Breast epithelium (tissue), 4 donors: ENCODE data around the gene SIN3B. TPM values are rescaled to one million over a fixed set of nuclear protein-coding genes. Genes with fewer than 3 reads are reported as not detected.
A peak's percentile ranks its signal among the peaks of the same experiment; 100 is the strongest.
"Not testable (repeated sequence)": the region's sequence is repeated elsewhere in the genome, so short reads cannot be mapped to it uniquely, and the experiment has no call there.

Experiments
- DNase-seq, 2 donors: peaks; one replicate each; pipeline ENCODE4 v3.0.0-alpha.2; 2019; ENCODE audit warnings: low spot score in 2 of 2
- H3K27ac ChIP-seq, 2 donors: fragments of 200-600 bp; sonication (generic) in 1 of 2; one replicate each; pipeline ENCODE4 v1.5.1; 2016 to 2019; ENCODE audit warnings: mild to moderate bottlenecking in 1 of 2
- H3K27me3 ChIP-seq, 2 donors: fragments of 200-600 bp; sonication (generic) in 1 of 2; one replicate each; pipeline versions ENCODE4 v1.5.1 to v1.6.0; 2017 to 2019; ENCODE audit warnings: control low read depth in 1 of 2, mild to moderate bottlenecking in 1 of 2
- H3K36me3 ChIP-seq: fragments of 200-600 bp; one replicate; pipeline ENCODE4 v1.5.1; 2019
- H3K4me1 ChIP-seq, 2 donors: fragments of 200-600 bp; sonication (generic); one replicate each; pipeline ENCODE4 v1.5.1; 2016 to 2019; ENCODE audit warnings: control low read depth in 1 of 2
- H3K4me3 ChIP-seq, 3 donors: fragments of 200-600 bp; sonication (generic); 1 replicate in 2 of 3; 2 replicates in 1 of 3; pipeline ENCODE4 v1.5.1; 2016 to 2019; ENCODE audit warnings: mild to moderate bottlenecking in 3 of 3, moderate library complexity in 2 of 3
- H3K9me3 ChIP-seq, 2 donors: fragments of 200-600 bp; sonication (generic) in 1 of 2; one replicate each; pipeline ENCODE4 v1.5.1; 2016 to 2019; ENCODE audit warnings: control low read depth in 1 of 2
- POLR2A ChIP-seq: fragments of 450-650 bp; IDR thresholded peaks from one replicate; pipeline ENCODE4 v1.6.1; 2016; ENCODE audit warnings: antibody characterized with exemption, mild to moderate bottlenecking, moderate library complexity
- POLR2AphosphoS5 ChIP-seq, 3 donors: sonication (generic); formaldehyde crosslinking; IDR thresholded peaks; one replicate each; pipeline ENCODE4 v1.6.1; 2017; ENCODE audit warnings: antibody characterized with exemption in 3 of 3
- intact Hi-C: fragments of 100-400 bp; cut with DNase I; formaldehyde crosslinking; loops from one replicate; pipeline ENCODE4 v1.15.1; 2023; ENCODE audit warnings: low total_unique reads
- total RNA-seq, 3 donors: library from RNA; depleted of rRNA; stranded (reverse); fragments of >200 nt; gene quantifications; one replicate each; pipeline ENCODE4 v1.1.0, GENCODE V29; 2016
- TF ChIP-seq, protein P1 (sequence below), 3 donors: fragments of 450-650 bp; IDR thresholded peaks; one replicate each; pipeline ENCODE4 v1.5.1; 2016 to 2017; ENCODE audit warnings: antibody characterized with exemption in 3 of 3, mild to moderate bottlenecking in 3 of 3, moderate library complexity in 3 of 3

Gene SIN3B
- total RNA-seq, 3 donors from 2014 or later = 43.2 to 88.5 (median 48.1) TPM

- Histone ChIP-seq H3K36me3 (peaks cover 21% of the 10 kb centered on the region), H3K9me3 (no peaks in the 10 kb centered on the region), H3K4me3 (no peak overlapping the region), H3K27me3 (no peaks in the 10 kb centered on the region), H3K4me1 (no peaks in the 10 kb centered on the region), H3K27ac (peak overlapping the region in 1 of 2 donors; percentile 71)
- intact Hi-C loops = no loop called here
- TF ChIP-seq, protein P1, sequence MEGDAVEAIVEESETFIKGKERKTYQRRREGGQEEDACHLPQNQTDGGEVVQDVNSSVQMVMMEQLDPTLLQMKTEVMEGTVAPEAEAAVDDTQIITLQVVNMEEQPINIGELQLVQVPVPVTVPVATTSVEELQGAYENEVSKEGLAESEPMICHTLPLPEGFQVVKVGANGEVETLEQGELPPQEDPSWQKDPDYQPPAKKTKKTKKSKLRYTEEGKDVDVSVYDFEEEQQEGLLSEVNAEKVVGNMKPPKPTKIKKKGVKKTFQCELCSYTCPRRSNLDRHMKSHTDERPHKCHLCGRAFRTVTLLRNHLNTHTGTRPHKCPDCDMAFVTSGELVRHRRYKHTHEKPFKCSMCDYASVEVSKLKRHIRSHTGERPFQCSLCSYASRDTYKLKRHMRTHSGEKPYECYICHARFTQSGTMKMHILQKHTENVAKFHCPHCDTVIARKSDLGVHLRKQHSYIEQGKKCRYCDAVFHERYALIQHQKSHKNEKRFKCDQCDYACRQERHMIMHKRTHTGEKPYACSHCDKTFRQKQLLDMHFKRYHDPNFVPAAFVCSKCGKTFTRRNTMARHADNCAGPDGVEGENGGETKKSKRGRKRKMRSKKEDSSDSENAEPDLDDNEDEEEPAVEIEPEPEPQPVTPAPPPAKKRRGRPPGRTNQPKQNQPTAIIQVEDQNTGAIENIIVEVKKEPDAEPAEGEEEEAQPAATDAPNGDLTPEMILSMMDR (IDR thresholded peaks at IDR 0.05) = no peak
- TF ChIP-seq POLR2A = no peak
- TF ChIP-seq POLR2AphosphoS5 (IDR thresholded peaks at IDR 0.05) = no peak
- no peak for DNase-seq
Observed at GRCh38 chr19:16872728-16873127, 43.5 kb downstream of the SIN3B start.

DNA sequence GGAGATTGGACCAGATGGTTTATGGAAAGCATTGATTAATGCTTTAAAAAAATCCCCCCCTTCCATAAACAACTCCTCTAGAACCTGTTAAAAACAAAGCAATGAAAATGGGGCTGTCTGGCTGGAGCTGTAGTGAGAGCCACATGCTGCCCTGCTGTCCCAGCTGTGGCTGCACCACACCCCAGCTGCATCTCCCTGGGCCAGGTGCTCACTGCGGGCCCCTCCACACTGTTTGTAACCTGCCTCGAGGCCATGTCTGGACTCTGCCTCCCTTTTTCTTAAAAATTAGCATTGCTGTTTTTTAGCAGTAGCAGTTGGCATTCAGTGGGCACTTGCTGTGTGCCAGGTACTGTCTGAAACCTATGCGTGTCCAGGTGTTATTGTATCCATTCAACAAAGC lies 44.4 kb downstream of the SIN3B start:
- TF ChIP-seq, protein P1 (IDR thresholded peaks at IDR 0.05) = no peak
- no peak for TF ChIP-seq POLR2AphosphoS5 (IDR thresholded peaks at IDR 0.05)
- no peak for TF ChIP-seq POLR2A
- Histone ChIP-seq H3K4me3 (no peak overlapping the region), H3K27me3 (no peaks in the 10 kb centered on the region), H3K9me3 (no peaks in the 10 kb centered on the region), H3K4me1 (no peaks in the 10 kb centered on the region), H3K36me3 (peaks cover 21% of the 10 kb centered on the region), H3K27ac (peak overlapping the region in 1 of 2 donors; percentile 71)
- DNase-seq = no peak
- intact Hi-C loops = no loop called here

DNA sequence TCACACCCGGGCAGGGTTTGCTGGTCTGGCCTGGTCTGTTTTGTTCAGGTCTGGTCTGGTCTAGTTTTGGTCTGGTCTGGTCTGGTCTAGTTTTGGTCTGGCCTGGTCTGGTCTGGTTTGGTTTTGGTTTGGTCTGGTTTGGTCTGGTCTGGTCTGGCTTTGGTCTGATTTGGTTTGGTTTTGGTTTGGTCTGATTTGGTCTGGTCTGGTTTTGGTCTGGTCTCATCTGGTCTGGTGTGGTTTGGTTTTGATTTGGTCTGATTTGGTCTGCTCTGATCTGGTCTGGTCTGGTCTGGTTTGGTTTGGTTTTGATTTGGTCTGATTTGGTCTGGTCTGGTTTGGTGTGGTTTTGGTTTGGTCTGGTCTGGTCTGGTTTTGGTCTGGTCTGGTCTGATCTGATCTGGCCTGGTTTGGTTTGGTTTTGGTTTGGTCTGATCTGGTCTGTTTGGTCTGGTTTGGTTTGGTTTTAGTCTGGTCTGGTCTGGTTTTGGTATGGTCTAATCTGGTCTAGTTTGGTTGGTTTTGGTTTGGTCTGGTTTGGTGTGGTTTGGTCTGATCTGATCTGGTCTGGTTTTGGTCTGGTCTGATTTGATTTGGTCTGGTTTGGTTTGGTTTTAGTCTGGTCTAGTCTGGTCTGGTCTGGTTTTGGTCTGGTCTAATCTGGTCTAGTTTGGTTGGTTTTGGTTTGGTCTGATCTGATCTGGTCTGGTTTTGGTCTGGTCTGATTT lies 45.2 kb downstream of the SIN3B start:
- intact Hi-C loops = no loop called here
- H3K36me3 ChIP-seq = peaks cover 20% of the 10 kb centered on the region
- no peaks in the 10 kb centered on the region for H3K9me3 ChIP-seq
- TF ChIP-seq POLR2A (no peak), POLR2AphosphoS5 (IDR thresholded peaks at IDR 0.05) (no peak)
- TF ChIP-seq, protein P1 (IDR thresholded peaks at IDR 0.05) = no peak
- peak overlapping the region in 1 of 2 donors; percentile 51 for H3K27ac ChIP-seq
- H3K27me3 ChIP-seq = no peaks in the 10 kb centered on the region
- H3K4me1 ChIP-seq = no peaks in the 10 kb centered on the region
- no peak for DNase-seq
- no peak overlapping the region for H3K4me3 ChIP-seq

DNA sequence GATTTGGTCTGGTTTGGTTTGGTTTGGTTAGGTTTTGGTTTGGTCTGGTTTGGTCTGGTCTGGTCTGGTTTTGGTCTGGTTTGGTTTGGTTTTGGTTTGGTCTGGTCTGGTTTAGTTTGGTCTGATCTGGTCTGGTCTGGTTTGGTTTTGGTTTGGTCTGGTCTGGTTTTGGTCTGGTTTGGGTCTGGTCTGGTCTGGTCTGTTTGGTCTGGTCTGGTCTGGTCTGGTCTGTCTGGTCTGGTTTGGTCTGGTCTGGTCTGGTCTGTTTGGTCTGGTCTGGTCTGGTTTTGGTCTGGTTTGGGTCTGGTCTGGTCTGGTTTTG lies 45.7 kb downstream of the SIN3B start:
- H3K4me1 ChIP-seq, intact Hi-C loops, DNase-seq, H3K4me3 ChIP-seq, H3K27me3 ChIP-seq, H3K9me3 ChIP-seq: not testable (repeated sequence)
- Histone ChIP-seq H3K27ac (peak overlapping the region in 1 of 2 donors; percentile 51), H3K36me3 (peaks cover 14% of the 10 kb centered on the region)

DNA sequence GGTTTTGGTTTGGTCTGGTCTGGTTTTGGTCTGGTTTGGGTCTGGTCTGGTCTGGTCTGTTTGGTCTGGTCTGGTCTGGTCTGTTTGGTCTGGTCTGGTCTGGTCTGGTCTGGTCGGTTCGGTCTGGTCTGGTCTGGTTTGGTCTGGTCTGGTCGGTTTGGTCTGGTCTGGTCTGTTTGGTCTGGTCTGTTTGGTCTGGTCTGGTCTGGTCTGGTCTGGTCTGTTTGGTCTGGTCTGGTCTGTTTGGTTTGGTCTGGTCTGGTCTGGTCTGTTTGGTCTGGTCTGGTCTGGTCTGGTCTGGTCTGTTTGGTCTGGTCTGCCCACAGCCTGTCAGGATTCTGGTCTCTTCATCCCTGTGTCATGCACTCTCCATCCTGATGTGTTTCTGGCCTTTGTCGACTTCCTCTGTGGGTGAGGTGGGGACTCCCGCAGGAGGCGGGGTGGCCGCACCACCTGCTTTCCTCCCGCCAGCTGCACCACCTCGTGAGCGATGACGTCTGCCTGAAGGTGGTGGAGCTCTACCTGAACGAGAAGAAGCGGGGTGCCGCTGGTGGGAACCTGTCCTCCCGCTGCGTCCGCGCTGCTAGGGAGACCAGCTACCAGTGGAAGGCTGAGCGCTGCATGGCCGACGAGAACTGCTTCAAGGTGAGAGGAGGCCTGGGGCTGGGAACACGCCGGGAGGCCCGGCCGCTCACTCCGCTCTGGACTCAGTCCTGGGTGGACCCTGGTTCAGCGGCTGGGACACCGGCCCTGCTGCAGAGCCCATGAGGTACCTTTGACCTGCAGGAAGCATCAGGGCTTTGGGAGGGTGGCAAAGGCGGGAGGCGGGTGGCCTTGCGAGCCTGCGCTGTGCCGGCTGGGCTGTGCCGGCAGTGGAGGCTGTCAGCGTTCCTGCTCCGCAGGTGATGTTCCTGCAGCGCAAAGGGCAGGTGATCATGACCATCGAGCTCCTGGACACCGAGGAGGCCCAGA lies 46.7 kb downstream of the SIN3B start:
- peak overlapping the region in 1 of 2 donors; percentile 51 for H3K27ac ChIP-seq
- TF ChIP-seq, protein P1 (IDR thresholded peaks at IDR 0.05) = no peak
- TF ChIP-seq POLR2A (no peak), POLR2AphosphoS5 (IDR thresholded peaks at IDR 0.05) (peak in 1 of 3 donors; percentile 12)
- peaks cover 12% of the 10 kb centered on the region for H3K36me3 ChIP-seq
- DNase-seq = no peak
- peaks cover 0 to 2% of the 10 kb centered on the region in 2 donors for H3K9me3 ChIP-seq
- intact Hi-C loops = no loop called here
- no peaks in the 10 kb centered on the region for H3K4me1 ChIP-seq
- peak overlapping the region in 1 of 3 donors; percentile 2 for H3K4me3 ChIP-seq
- no peaks in the 10 kb centered on the region for H3K27me3 ChIP-seq
